Measurements from ENCODE around the gene NEUROD2. TPM values are rescaled to one million over a fixed set of nuclear protein-coding genes. Genes with fewer than 3 reads are reported as not detected.

Gene NEUROD2
- polyA plus RNA-seq, 1 of the 3 experiments (the other 2 are of a cell fraction) = not detected

DNA sequence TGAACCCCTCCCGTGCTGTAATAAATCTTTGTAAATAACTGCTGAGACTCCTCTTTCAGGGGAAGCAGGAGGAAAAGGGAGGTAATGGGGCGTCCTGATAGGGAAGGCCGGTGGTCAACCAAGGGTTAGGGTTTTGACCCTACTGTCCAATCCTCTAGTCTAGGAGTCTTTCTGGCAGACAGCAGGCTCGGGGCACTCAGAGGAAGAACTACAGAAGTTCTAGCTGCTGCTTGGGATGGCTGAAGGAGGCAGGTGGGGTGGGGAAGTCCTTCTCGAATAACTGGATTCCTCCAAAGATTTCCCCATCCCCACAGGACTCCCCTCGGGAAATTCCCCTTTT is 28.8 kb upstream of the NEUROD2 start:
- H3K9me2 ChIP-seq = no peaks in the 10 kb centered on the region
- H3K4me2 ChIP-seq = peak overlapping the region; percentile 83
- peak overlapping the region; percentile 89; the same call in 1 of the 2 replicates for H2AFZ ChIP-seq (ENCODE audit: low read depth)
- H3K4me1 ChIP-seq (ENCODE audit: control insufficient read depth in 1 of 2, insufficient read depth in 2 of 2, low read depth in 1 of 2, low read length in 1 of 2) = peaks cover 0 to 21% of the 10 kb centered on the region in 2 experiments; a peak in 2 of 4 replicates
- no peaks in the 10 kb centered on the region for H4K20me1 ChIP-seq (ENCODE audit: insufficient read depth)
- ChIA-PET POLR2A (no interaction called here), CTCF (interaction anchor here (2.4 to 17.4 kb wide), 3 partner anchors 14 to 89 kb away, joined by 9 to 332 read pairs (median 93); partner anchors contain the start of gene PPP1R1B)
- no peaks in the 10 kb centered on the region for H3F3A ChIP-seq (replicated peaks; ENCODE audit: insufficient read depth)
- peaks cover 45% of the 10 kb centered on the region for H3K79me2 ChIP-seq (ENCODE audit: insufficient read depth)
- no peak for DNase-seq
- no peaks in the 10 kb centered on the region for H3K9me3 ChIP-seq
- H3K36me3 ChIP-seq (replicated peaks in 1 of 2; ENCODE audit: control insufficient read depth in 1 of 2, insufficient read depth in 2 of 2, low read length in 1 of 2) = no peaks in the 10 kb centered on the region
- peak overlapping the region; percentile 59 to 77; a peak in 2 of 4 replicates for H3K27ac ChIP-seq (ENCODE audit: low read depth in 2 of 2, low read length in 1 of 2)
- 30% methylated on average over 6 of the region's 6 CpGs for WGBS (ENCODE audit: low lambda C conversion rate)
- H3K9ac ChIP-seq = peak overlapping the region; percentile 86
- H3K4me3 ChIP-seq (ENCODE audit: low read depth in 2 of 2, low read length in 1 of 2) = peak overlapping the region; percentile 88 to 97
- no peaks in the 10 kb centered on the region for H3K27me3 ChIP-seq (ENCODE audit: insufficient read depth)
- no peak for TF ChIP-seq ELF1 (IDR thresholded peaks at IDR 0.05)
- TF ChIP-seq YY1 (IDR thresholded peaks at IDR 0.05; ENCODE audit: low read depth) = no peak
- TF ChIP-seq FOSL2 (IDR thresholded peaks at IDR 0.05; ENCODE audit: borderline replicate concordance, low read depth) = no peak
- TF ChIP-seq USF1 (IDR thresholded peaks at IDR 0.05; ENCODE audit: borderline replicate concordance, low read depth) = no peak
- TF ChIP-seq, protein P1, sequence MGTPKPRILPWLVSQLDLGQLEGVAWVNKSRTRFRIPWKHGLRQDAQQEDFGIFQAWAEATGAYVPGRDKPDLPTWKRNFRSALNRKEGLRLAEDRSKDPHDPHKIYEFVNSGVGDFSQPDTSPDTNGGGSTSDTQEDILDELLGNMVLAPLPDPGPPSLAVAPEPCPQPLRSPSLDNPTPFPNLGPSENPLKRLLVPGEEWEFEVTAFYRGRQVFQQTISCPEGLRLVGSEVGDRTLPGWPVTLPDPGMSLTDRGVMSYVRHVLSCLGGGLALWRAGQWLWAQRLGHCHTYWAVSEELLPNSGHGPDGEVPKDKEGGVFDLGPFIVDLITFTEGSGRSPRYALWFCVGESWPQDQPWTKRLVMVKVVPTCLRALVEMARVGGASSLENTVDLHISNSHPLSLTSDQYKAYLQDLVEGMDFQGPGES (IDR thresholded peaks at IDR 0.05; ENCODE audit: low read depth, low read length) = no peak
- TF ChIP-seq PBX3 (IDR thresholded peaks at IDR 0.05) = no peak
- TF ChIP-seq RCOR1 (IDR thresholded peaks at IDR 0.05; ENCODE audit: low read length) = no peak
- no peak for TF ChIP-seq SMC3 (IDR thresholded peaks at IDR 0.05; ENCODE audit: low read depth, low read length)
- no peak for TF ChIP-seq CHD2 (IDR thresholded peaks at IDR 0.05; ENCODE audit: low read length, partially characterized antibody)
- TF ChIP-seq FOXJ3 (CRISPR knock-in tag; IDR thresholded peaks at IDR 0.05) = no peak
- no peak for TF ChIP-seq MXI1 (IDR thresholded peaks at IDR 0.05; ENCODE audit: low read depth, low read length)
- TF ChIP-seq EZH2phosphoT487 (IDR thresholded peaks at IDR 0.05; ENCODE audit: borderline replicate concordance, low read depth) = no peak
- TF ChIP-seq RAD21 (IDR thresholded peaks at IDR 0.05; ENCODE audit: low read length) = no peak
- TF ChIP-seq MEF2A (IDR thresholded peaks at IDR 0.05; ENCODE audit: borderline replicate concordance, low read depth) = no peak
- TF ChIP-seq SIN3A (IDR thresholded peaks at IDR 0.05; ENCODE audit: borderline replicate concordance, low read depth, low read length) = no peak
- no peak for TF ChIP-seq POLR2AphosphoS5 (IDR thresholded peaks at IDR 0.05; ENCODE audit: low read depth, low read length)
- TF ChIP-seq NFIC (IDR thresholded peaks at IDR 0.05; ENCODE audit: borderline replicate concordance) = no peak
- no peak for TF ChIP-seq JUND (IDR thresholded peaks at IDR 0.05)
- no peak for TF ChIP-seq MAX (IDR thresholded peaks at IDR 0.05; ENCODE audit: low read depth)
- TF ChIP-seq, protein P2, sequence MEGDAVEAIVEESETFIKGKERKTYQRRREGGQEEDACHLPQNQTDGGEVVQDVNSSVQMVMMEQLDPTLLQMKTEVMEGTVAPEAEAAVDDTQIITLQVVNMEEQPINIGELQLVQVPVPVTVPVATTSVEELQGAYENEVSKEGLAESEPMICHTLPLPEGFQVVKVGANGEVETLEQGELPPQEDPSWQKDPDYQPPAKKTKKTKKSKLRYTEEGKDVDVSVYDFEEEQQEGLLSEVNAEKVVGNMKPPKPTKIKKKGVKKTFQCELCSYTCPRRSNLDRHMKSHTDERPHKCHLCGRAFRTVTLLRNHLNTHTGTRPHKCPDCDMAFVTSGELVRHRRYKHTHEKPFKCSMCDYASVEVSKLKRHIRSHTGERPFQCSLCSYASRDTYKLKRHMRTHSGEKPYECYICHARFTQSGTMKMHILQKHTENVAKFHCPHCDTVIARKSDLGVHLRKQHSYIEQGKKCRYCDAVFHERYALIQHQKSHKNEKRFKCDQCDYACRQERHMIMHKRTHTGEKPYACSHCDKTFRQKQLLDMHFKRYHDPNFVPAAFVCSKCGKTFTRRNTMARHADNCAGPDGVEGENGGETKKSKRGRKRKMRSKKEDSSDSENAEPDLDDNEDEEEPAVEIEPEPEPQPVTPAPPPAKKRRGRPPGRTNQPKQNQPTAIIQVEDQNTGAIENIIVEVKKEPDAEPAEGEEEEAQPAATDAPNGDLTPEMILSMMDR (IDR thresholded peaks at IDR 0.05) = no peak
